CD4-positive, alpha-beta T cell treated with Interleukin-10 for 1 hour (primary cell): Measurements from ENCODE around the gene EXOC6B.

Experiments used
- DNase-seq: peaks from one replicate; pipeline ENCODE4 v3.0.0-alpha.2; 2020

Gene EXOC6B

DNA sequence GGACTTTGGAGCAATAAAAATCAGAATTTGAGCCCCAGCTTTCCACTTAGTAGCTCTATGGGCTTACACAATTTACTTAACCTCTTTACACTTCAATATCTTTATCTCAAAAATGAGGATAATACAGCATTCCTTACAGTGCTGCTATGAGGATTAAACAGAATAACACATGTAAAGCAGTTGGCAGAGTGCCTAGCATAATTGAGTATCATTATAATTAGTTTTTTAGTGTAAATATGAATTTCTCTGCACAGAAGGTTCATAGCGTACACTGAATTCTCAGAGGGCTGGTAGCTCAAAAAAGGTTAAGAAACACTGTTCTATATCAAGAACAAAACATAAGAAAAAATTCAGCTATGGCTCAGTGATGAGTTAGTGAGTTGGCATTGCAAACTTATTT is 487.8 kb downstream of the EXOC6B start:
- DNase-seq = no peak

DNA sequence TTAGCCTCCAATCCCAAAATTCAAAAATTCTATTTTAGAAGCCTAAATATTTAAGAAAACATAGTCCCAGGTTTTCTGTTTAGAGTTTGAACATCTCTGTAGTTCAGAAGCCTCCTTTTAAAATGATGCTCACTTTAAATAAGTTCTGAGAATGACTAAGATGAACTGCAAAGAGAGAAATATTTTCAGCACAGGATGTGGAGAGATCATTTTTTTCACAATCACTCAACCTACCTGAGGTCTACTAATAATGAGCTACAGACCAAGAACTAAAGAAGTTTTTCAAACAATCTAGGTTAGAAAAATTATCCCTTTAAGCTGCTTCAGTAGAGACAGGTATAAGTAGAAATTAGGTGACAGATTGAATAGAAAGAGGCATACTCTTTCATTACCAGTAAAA is 493.1 kb downstream of the EXOC6B start:
- no peak for DNase-seq

DNA sequence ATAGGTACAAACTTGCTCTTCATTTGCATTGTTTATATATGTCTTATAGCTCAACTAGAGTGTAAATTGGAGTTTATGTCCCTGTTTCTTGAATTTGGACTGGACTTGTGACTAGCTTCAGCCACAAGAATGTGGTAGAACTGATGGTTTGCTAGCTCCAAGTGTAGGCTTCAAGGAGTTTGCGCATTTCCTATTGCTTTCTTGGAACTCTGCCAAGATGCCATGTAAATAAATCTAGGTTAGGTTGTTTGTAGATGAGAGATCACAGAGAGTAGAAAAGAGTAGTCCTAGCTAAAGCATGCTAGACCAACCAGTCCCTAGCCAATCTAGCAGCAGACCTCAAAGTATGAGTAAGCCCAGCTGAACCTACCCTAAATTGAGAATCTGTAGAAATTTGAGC is 495.2 kb downstream of the EXOC6B start:
- no peak for DNase-seq

DNA sequence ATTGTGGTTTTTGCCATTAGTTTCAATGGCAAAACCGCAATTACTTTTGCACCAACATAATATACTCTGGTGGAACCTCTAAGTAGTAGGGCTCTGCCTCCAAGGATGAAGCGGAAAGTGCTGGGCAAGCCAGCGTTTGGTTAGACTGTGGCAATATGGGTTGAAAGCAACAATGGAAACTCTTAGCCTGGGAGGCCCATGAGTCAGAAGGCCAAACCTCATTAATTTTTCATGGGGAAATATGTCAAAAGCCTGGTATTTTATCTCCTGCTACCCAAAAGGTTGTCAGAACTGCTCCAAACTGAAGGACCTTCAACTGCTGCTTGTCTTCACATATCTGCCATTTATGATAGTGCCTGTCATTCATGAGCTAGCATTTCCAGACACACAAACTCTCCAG is 499.1 kb downstream of the EXOC6B start:
- no peak for DNase-seq

DNA sequence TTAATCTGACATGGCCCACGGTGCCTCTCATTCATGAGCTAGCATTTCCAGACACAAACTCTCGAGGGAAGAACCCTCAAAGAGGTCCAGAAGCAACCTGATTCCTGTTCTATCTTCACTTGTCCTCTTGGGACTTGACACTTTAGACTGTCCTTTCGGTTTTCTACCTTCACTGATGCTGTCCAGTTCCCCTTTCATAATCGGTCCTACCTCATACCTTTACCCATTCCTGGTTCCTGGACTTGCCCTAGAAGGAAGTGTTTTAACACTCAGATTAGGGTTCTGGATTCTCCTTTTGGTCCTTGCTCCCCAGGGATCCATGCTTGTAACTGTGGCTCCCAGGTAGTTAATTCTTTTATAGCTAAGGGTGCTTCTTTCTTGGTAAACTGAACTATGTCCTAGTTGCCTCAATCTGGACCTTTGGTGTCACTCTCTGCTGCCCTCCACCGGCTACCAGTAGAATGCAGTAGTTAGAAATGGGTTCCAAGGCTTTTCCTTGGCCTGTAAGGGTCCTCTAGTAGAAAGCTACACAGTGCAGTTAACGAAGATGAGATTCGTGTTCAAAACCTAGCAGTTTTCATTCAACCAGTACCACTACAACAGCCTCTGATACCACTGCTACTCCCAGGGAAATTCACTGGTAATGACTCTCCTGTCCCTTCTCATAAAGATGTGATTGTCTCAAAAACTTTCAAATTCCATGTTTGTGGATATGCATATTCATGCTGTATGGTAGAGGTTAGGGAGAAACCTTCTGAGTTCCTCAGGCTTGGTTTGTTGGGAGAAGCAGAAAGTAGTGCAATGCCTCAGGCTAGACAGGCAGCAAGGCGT is 500.0 kb downstream of the EXOC6B start:
- no peak for DNase-seq

DNA sequence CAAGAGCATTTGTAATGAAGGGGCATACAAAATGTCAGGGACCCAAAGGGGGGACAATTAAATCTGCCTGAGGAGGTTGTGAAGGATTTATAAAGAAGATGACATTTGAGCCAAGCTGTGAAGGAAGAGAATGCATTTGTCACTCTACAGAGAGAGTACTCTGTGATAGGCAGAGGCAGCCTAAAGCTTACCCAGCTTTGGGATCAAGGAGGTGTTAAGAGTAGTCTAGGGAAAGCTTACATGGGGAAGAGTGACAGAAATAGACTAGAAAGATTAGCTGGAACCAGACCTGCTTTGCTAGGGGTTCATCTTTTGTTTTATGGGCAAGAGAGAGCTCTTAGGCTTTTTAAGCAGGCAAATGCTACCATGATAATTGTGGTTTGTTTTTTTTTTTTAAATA is 509.1 kb downstream of the EXOC6B start:
- DNase-seq = no peak

DNA sequence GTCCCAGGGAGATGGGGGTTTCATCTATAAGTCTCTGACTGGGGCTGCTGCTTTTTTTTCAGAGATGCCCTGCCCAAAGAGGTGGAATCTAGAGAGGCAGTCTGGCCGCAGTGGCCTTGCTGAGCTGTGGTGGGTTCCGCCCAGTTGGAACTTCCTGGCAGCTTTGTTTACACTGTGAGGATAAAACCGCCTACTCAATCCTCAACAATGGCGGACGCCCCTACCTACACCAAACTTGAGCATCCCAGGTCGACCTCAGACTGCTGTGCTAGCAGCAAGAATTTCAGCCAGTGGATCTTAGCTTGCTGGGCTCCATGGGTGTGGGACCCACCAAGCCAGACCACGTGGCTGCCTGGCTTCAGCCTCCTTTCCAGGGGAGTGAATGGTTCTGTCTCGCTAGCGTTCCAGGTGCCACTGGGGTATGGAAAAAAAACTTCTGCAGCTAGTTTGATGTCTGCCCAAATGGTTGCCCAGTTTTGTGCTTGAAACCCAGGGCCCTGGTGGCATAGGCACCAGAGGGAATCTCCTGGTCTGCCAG is 525.6 kb downstream of the EXOC6B start:
- no peak for DNase-seq

DNA sequence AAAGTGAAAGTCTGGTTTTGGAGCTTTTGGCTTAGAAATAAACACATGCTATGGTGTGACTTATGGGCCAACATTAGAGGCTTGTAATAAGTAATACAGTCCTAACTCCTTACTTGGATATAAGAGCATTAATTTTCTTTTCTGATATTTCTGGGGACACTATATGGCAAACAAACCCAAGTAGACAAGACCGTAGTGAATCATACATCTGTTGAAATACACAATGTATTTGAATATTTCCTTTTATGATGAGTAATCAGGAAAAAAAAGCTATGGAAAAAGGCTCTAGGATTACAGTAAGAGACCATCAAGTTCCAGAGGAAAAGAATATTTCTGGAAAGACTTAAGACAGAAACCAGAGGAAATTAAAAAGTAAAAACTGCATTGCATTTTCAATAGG is 532.2 kb downstream of the EXOC6B start:
- no peak for DNase-seq

DNA sequence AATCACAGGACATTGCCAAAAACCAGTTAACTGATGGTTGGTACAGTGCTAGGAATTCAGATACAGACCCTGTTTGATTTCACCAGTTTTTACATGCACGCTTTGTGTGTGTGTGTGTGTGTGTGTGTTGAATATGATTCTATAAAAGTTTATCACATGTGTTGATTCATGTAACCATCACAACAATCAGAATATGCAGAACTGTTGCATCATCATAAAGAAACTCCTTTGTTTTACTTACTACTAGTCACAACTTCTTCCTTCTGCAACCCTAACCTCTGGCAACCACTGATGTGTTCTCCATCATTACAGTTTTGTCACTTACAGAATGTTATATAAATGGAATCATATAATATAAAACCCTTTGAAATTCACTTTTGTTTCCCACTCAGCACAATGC is 533.4 kb downstream of the EXOC6B start:
- no peak for DNase-seq

DNA sequence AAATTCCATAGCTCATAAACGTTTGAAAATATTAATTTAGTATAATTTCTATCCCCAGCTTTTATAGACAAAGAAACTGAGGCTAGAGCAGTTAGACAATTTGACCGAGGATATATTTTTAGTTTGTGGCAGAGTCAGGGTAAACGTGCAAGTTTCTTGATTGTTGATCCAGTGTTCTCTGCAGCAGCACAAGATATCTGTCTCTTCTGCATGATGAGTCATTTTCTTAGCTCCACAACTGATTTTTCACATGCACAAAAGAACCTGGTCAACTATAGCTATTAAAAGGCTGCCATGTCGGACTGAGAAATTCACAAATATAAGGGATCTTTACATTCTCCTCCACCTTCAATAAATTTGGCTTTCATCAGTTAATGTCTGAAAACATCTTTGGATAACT is 534.8 kb downstream of the EXOC6B start:
- DNase-seq = no peak

DNA sequence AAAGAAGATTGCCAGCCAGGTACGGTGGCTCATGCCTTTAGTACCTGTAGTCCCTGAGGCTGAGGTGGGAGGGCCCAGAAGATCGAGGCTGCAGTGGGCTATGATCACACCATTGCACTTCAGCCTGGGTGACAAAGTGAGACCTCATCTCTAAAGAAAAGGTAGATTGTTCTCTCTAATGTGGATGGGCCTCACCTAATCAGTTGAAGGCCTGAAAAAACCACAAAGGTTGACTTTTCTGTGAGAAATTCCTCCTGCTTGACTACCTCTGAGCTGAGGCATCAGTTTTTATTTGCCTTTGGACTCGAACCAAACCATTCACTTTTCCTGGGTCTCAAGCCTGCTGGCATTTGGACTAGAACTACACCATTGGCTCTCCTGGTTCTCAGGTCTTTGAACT is 536.1 kb downstream of the EXOC6B start:
- no peak for DNase-seq

DNA sequence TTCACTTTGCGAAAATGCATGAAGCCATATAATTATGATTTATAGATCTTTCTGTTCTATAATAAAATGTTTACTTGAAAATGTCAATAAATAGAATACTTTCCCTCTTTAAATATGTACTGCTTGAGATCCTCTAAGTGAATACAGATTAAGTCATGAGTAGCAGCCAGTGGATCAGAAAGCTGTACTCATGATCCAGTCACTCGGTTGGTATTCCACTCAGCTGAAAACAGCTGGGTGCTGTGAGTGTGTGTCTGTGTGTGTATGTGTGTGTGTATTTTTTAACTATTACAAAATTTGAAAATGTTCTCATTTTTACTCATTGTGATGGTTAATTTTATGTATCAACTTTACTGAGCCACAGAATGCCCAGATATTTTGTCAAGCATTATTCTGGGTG is 536.5 kb downstream of the EXOC6B start:
- no peak for DNase-seq

DNA sequence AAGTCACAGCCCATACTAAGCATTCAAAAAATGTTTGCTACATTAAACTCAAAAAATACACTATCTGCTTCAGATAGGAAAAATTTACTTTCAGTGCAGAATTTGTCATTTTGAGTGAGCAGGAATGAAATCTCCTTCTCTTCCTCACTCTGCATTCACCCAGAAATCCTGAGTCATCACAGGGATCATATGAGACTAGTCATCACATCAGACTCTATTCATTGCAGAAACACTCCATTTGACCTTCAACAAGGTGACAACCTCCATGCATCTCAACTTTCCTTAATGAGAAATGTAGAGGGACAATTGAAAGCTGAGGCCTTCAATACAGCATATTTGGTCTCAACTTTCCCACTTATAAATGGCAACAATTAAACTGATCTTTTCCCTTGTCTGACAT is 547.8 kb downstream of the EXOC6B start:
- DNase-seq = no peak

DNA sequence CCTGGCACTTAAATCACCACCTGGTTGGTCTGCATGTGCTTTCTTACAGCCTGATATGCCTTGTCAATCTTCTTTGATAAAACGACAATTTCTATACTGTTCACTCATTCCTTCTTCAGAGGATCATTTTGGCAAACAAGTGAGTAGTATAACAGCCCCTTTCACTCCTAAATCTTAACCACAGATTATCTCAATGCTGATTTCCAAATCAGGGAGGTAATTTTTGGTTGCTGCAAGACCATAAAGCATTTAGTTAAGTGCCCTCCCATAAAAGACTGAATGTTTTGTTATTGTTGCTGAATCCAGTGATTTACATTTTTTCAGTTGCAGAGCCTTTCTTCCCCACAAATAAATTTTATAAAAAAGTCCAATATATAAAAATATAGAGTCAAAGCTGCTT is 549.0 kb downstream of the EXOC6B start:
- DNase-seq = no peak

DNA sequence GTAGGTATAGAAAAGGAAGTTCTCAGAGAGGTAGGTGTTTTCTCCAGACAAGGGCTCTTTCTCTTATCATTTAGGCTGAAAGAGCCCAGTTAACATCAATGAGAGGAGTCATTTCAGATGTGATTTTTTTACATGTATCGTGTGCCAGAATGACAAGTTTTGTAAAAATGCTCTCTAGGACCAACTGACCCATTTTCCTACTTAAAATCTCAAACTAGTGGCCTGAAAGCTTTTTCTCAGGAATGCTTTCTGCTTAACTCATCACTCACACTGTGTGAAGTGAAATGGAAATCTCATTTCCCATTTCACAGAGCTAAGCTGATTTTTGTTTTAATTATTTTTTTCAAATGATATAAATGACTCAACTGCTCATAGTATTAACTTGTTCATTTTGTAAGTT is 549.5 kb downstream of the EXOC6B start:
- DNase-seq = no peak

DNA sequence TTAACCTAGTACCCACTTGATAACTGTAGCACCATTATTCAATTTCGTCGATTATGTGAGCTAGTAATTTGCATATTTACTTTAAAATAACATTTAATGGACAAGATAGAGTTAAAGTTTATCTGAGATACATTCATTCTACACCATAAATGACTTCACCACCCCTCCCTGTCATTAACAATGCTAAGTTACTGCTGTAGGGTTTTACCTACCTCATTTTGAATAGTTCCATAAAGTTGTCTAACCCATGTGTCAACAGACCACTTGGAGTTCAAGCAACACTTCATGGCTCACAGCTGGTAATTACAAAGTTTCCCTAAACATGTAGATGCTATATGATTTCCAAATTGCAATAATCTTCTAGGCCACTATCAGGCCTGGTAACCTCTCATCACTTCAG is 550.7 kb downstream of the EXOC6B start:
- DNase-seq = no peak

DNA sequence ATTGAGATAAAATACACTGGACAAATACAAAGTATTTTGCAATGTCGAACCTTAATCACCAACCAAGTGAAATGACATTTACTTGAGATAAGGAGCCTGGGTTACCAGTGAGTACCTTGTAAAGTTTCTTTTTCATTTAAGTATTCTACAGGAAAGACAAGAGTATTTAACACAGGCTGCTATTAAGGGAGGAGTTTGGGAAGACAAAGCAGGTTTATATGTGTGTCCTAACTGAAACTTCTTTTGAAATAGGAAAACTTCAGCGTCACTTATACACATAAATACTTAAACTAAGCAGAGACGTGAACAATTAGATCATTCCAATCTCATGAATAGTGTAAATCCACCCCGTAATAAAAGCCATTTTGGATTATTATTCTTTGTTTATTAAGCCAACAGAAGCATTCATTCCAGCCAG is 551.4 kb downstream of the EXOC6B start:
- no peak for DNase-seq

DNA sequence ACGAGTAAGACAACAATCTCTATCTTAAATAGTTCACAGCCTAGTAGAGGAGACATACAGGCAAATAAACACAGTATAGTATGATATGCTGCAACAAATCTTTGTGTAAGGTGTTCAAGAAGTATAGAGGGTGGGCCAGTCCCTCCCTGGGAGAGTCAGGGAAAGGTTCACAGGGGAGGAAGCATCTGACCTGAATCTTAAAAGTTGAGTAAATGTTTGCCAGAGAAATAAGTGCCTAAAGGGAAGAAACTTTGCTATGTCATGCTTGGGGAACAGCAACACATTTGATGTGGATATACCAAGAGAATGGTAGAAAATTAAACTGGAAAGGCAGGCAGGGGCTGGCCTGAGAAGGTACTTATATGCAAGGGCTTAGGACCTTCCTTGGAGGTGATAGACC is 552.4 kb downstream of the EXOC6B start:
- DNase-seq = no peak

DNA sequence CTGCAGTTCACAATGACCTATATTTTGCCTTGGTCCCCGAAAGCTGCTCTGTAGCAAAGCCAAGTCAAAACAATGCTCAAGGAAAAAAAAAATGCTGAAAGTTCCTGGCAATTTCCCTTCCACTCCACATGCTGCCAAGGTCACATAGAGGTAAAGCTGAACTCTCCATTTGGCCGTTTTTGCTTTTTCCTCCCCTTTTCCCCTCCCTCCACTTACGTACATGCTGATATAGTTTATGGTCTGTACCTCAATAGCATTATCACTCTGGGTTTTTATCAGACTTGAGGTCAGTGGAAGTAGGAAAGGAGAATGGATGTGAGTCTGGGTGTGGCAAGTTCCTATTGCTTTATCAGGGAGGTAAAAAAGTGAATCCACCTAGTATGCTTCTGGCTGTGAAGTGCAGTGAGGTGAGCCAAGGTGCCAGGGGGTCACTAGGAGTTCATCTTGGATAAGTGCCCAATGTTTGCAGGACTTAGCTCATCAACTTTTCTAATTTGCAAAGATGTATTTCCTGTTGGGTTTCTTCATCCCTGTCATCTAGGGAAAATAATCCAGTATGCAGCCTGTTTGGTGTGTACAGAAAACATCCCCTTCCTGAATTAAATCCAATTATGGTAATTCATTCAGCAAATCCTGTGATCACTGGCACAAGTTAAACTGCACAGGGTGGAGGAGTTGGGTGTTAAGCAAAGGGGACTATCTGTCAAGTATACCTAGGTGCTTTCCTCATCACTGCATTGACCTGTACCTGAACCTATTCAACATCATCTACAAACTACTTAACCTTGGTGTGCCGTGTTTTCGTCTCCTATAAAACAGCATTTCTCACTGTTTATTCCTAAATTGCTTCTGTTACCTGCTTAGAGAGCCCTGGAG is 553.8 kb downstream of the EXOC6B start:
- DNase-seq = no peak

DNA sequence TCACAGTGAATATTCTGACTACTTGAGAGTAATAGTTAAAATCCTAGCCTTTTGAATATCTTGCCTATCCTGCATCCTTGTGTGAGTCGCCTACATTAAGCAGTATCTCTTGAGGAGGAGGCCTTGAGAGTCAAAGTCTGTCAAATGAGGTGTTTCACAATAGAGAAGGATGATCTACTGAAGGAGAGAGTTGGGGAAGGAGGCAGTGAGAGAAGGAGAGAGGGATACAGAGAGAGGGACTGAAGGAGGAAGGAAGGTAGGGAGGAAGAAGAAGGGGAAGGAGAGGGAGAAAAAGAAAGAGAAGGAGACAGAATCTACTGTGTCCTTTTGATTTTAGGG is 554.6 kb downstream of the EXOC6B start:
- no peak for DNase-seq

DNA sequence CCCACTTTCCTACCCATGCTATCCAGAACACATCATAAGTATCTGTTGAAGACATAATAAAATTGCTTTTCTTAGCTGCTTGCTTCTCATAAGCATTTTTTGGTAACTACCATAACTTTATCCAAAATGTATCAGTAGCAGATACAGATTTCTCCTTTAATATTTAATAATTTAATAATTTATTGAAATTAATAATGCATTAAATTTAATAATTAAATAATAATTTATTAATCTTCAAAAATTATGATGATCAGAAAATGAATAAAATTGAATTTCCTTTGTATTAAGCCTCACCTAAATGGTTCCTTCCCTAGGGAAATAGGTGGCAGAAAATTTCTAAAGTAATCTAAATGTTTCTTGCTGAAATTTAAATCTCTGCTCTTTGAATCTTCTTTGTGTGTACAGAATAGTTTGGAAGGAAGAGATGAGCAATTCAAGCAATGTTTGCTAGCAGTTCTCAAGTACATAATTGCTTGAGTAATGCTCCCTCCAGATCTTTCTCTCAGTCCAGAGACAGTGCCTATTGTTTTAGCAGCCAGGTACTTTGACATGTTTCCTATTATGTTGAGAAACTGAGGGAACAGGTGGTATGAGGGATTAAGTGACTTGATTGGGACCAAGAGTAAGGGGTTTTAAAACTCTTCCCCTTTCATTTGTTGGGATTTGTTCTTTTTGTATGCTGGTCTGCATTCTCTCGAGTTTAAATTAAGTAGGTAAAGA is 555.1 kb downstream of the EXOC6B start:
- no peak for DNase-seq

DNA sequence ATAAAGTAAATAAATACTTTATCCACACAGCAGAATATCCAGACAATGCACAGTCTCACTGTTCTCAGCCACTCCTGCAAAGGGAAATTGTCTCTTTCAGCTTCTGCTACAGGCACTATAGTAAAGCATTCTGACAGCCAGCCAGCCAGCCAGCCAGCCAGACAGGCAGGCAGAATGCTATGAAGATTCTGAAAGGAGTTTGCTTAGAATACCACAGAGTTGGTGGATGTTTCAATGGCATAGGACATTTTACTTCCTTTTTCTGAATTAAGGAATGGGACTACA is 562.1 kb downstream of the EXOC6B start:
- DNase-seq = no peak

DNA sequence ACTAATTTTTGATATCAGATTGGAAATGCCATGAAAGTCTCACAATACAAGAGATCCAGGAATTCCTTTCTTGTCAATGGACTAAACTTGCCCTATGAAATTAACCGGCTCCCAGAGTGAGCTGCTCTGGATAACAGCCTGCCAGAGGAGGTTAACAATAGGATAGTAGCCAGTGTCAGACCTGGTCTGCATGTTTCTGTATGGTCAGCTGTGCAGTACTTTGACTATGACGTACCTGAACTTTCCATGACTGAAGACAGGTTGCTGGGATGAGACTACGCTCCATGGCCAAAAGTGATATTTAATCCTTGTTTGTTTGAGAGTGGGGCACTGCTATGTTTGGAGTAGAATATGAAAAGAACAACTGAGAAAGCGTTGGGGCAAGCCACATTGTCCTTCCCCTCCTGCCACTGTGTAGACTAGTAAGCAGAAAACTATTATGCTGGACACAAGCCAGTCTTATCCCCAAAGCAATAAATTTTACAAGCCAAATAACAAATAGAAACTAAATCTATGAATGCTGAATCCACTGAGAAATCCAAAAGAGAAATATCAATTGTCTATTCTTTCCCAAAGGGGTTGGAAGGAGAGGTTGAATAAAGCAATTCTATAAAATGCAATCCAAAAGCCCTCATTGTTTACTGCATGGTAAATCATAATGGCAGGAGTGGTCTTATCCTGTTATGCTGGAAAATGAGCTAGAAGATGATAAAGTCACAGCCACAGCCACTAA is 562.6 kb downstream of the EXOC6B start:
- no peak for DNase-seq
